HEK293 (cell line): ENCODE data around the gene LAMA2.
"Not testable (repeated sequence)": the region's sequence is repeated elsewhere in the genome, so short reads cannot be mapped to it uniquely, and the experiment has no call there.

Experiments
- CTCF ChIA-PET: fragments of 350-600 bp; formaldehyde crosslinking; extraction: SDS; loops from one replicate; lab custom pipeline; 2021; ENCODE audit warnings: antibody characterized with exemption; lab: Yijun Ruan, JAX
- POLR2A ChIA-PET: fragments of 300-600 bp; formaldehyde crosslinking; extraction: SDS; loops from one replicate; lab custom pipeline; 2020; ENCODE audit warnings: antibody characterized with exemption, inconsistent platforms; lab: Yijun Ruan, JAX
- H3K27ac ChIP-seq: fragments of 200-500 bp; sonication (Bioruptor generic); 2 replicates; pipeline ENCODE4 v1.5.1; 2014; ENCODE audit warnings: low read depth, low read length, control low read depth, inconsistent platforms; ENCODE audit errors: extremely low read depth
- H3K36me3 ChIP-seq, 2 experiments: fragments of 200-500 bp in 1 of 2; sonication (Bioruptor generic) in 1 of 2; 1 replicate in 1 of 2; 2 replicates in 1 of 2; pipeline ENCODE4 v1.5.1; 2014 to 2017; ENCODE audit warnings: inconsistent platforms in 2 of 2, low read length in 2 of 2; ENCODE audit not compliant: control insufficient read depth in 2 of 2, insufficient read depth in 1 of 2
- H3K4me1 ChIP-seq: fragments of 200-500 bp; sonication (Bioruptor generic); 2 replicates; pipeline ENCODE4 v1.5.1; 2014; ENCODE audit warnings: mild to moderate bottlenecking, low read length, inconsistent platforms; ENCODE audit not compliant: control insufficient read depth, insufficient read depth
- H3K4me3 ChIP-seq: 2 replicates; pipeline ENCODE4 v1.5.1; 2011; ENCODE audit warnings: low read depth, mild to moderate bottlenecking, control low read depth, low read length, moderate library complexity
- H3K9me3 ChIP-seq: fragments of 200-500 bp; sonication (Bioruptor generic); 2 replicates; pipeline ENCODE4 v1.5.1; 2014; ENCODE audit warnings: low read depth, low read length, inconsistent platforms; ENCODE audit not compliant: control insufficient read depth, insufficient read depth
- GFI1B ChIP-seq: fragments of 450-650 bp; formaldehyde crosslinking; IDR thresholded peaks from 2 replicates; pipeline ENCODE4 v1.5.1; 2016; ENCODE audit warnings: missing biosample characterization, missing genetic modification characterization
- HOXC10 ChIP-seq: sonication (generic); formaldehyde crosslinking; IDR thresholded peaks from 2 replicates; pipeline ENCODE4 v1.8.1; 2023; ENCODE audit warnings: mild to moderate bottlenecking, missing genetic modification reagents
- KLF1 ChIP-seq: fragments of 450-650 bp; formaldehyde crosslinking; IDR thresholded peaks from 2 replicates; pipeline ENCODE4 v1.5.1; 2016; ENCODE audit warnings: missing biosample characterization, missing genetic modification characterization
- KLF9 ChIP-seq: fragments of 450-650 bp; formaldehyde crosslinking; IDR thresholded peaks from 2 replicates; pipeline ENCODE4 v1.5.1; 2016; ENCODE audit warnings: missing biosample characterization, missing genetic modification characterization, low read depth
- PRDM10 ChIP-seq: fragments of 450-650 bp; formaldehyde crosslinking; IDR thresholded peaks from 2 replicates; pipeline ENCODE4 v1.5.1; 2016; ENCODE audit warnings: missing biosample characterization, missing genetic modification characterization
- SCRT2 ChIP-seq: fragments of 450-650 bp; formaldehyde crosslinking; IDR thresholded peaks from 2 replicates; pipeline ENCODE4 v1.5.1; 2016; ENCODE audit warnings: missing biosample characterization, missing genetic modification characterization
- ZBTB11 ChIP-seq: fragments of 450-650 bp; formaldehyde crosslinking; conservative IDR thresholded peaks from 2 replicates; pipeline ENCODE4 v1.5.1; 2016; ENCODE audit warnings: low read depth, missing biosample characterization, missing genetic modification characterization
- ZIC2 ChIP-seq: fragments of 450-650 bp; formaldehyde crosslinking; IDR thresholded peaks from 2 replicates; pipeline ENCODE4 v1.5.1; 2016; ENCODE audit warnings: missing biosample characterization, missing genetic modification characterization
- ZNF114 ChIP-seq: fragments of 450-650 bp; formaldehyde crosslinking; IDR thresholded peaks from 2 replicates; pipeline ENCODE4 v1.5.0; 2017; ENCODE audit warnings: missing biosample characterization, missing genetic modification characterization
- ZNF133 ChIP-seq: fragments of 450-650 bp; formaldehyde crosslinking; IDR thresholded peaks from 2 replicates; pipeline ENCODE4 v1.5.1; 2016; ENCODE audit warnings: missing biosample characterization, missing genetic modification characterization
- ZNF138 ChIP-seq: fragments of 450-650 bp; formaldehyde crosslinking; IDR thresholded peaks from 2 replicates; pipeline ENCODE4 v1.5.1; 2016; ENCODE audit warnings: missing biosample characterization, missing genetic modification characterization, borderline replicate concordance
- ZNF174 ChIP-seq: fragments of 450-650 bp; formaldehyde crosslinking; IDR thresholded peaks from 2 replicates; pipeline ENCODE4 v1.5.0; 2017; ENCODE audit warnings: missing biosample characterization, mild to moderate bottlenecking, missing genetic modification characterization
- ZNF26 ChIP-seq: fragments of 450-650 bp; formaldehyde crosslinking; IDR thresholded peaks from 2 replicates; pipeline ENCODE4 v1.5.1; 2016; ENCODE audit warnings: missing biosample characterization, missing genetic modification characterization
- ZNF302 ChIP-seq: fragments of 450-650 bp; formaldehyde crosslinking; IDR thresholded peaks from 2 replicates; pipeline ENCODE4 v1.5.1; 2016; ENCODE audit warnings: missing biosample characterization, missing genetic modification characterization, low read depth
- ZNF473 ChIP-seq: fragments of 450-650 bp; formaldehyde crosslinking; IDR thresholded peaks from 2 replicates; pipeline ENCODE4 v1.5.1; 2017; ENCODE audit warnings: missing biosample characterization, missing genetic modification characterization
- ZNF501 ChIP-seq: fragments of 450-650 bp; formaldehyde crosslinking; IDR thresholded peaks from 2 replicates; pipeline ENCODE4 v1.5.1; 2016; ENCODE audit warnings: missing biosample characterization, missing genetic modification characterization
- ZNF513 ChIP-seq: fragments of 450-650 bp; IDR thresholded peaks from 2 replicates; pipeline ENCODE4 v1.5.1; 2018; ENCODE audit warnings: missing biosample characterization, missing genetic modification characterization
- ZNF571 ChIP-seq: fragments of 450-650 bp; formaldehyde crosslinking; IDR thresholded peaks from 2 replicates; pipeline ENCODE4 v1.5.0; 2017; ENCODE audit warnings: missing biosample characterization, missing genetic modification characterization

The LAMA2 gene

GRCh38 chr6:129073691-129074395, 190.9 kb downstream of the LAMA2 start:
- POLR2A ChIA-PET, result no interaction called here
- H3K9me3 ChIP-seq, result no peaks in the 10 kb centered on the region
- H3K27ac ChIP-seq, result no peak overlapping the region
- no peaks in the 10 kb centered on the region for H3K36me3 ChIP-seq
- no peak overlapping the region for H3K4me3 ChIP-seq
- TF ChIP-seq ZNF473 (tag by site-specific recombination) (no peak), ZNF302 (tag by site-specific recombination) (no peak), ZNF571 (tag by site-specific recombination) (no peak), ZNF114 (tag by site-specific recombination) (no peak), ZNF501 (no peak), KLF1 (tag by site-specific recombination) (no peak), KLF9 (no peak), SCRT2 (no peak), ZNF513 (tag by site-specific recombination) (no peak), ZNF133 (tag by site-specific recombination) (no peak), GFI1B (tag by site-specific recombination) (no peak)
- H3K4me1 ChIP-seq, result no peaks in the 10 kb centered on the region
- CTCF ChIA-PET, result no interaction called here

- ChIA-PET CTCF (interaction anchor here (1.5 to 1.6 kb wide), 2 partner anchors 23 to 167 kb away, joined by 4 read pairs; no protein-coding TSS in a partner anchor), POLR2A (no interaction called here)
- H3K27ac ChIP-seq, result no peak overlapping the region
- H3K9me3 ChIP-seq, result no peaks in the 10 kb centered on the region
- no peak overlapping the region for H3K4me3 ChIP-seq
- TF ChIP-seq ZNF26 (tag by site-specific recombination) (no peak), ZIC2 (tag by site-specific recombination) (no peak), ZNF138 (tag by site-specific recombination) (no peak), ZNF133 (tag by site-specific recombination) (no peak)
- no peaks in the 10 kb centered on the region for H3K4me1 ChIP-seq
- no peaks in the 10 kb centered on the region for H3K36me3 ChIP-seq
These were observed 201.5 kb downstream of the LAMA2 start for GRCh38 chr6:129084406-129084805.

GRCh38 chr6:129088481-129088880, 205.5 kb downstream of the LAMA2 start:
- CTCF ChIA-PET, H3K4me3 ChIP-seq, H3K4me1 ChIP-seq, H3K36me3 ChIP-seq, H3K9me3 ChIP-seq, POLR2A ChIA-PET, H3K27ac ChIP-seq: not testable (repeated sequence)

GRCh38 chr6:129089357-129089756, 206.4 kb downstream of the LAMA2 start:
- H3K27ac ChIP-seq, result no peak overlapping the region
- ChIA-PET POLR2A (no interaction called here), CTCF (interaction anchor here (0.6 kb wide), 1 partner anchor 120 kb away, joined by 4 read pairs; no protein-coding TSS in a partner anchor)
- no peaks in the 10 kb centered on the region for H3K4me1 ChIP-seq
- no peaks in the 10 kb centered on the region for H3K36me3 ChIP-seq
- H3K4me3 ChIP-seq, result no peak overlapping the region
- H3K9me3 ChIP-seq, result no peaks in the 10 kb centered on the region
- no peak for TF ChIP-seq HOXC10 (CRISPR knock-in tag)
- no peak for TF ChIP-seq ZNF174 (tag by site-specific recombination)
- no peak for TF ChIP-seq ZBTB11 (tag by site-specific recombination)
- no peak for TF ChIP-seq PRDM10 (tag by site-specific recombination)
